Astrocyte of the spinal cord (primary cell): Measurements from ENCODE around the gene ROBO4.
A peak's percentile ranks its signal among the peaks of the same experiment; 100 is the strongest.

Experiments
- DNase-seq: peaks from one replicate; pipeline ENCODE4 v3.0.0; 2011; ENCODE audit warnings: low read depth, low spot score
- H3K4me3 ChIP-seq: 2 replicates; pipeline ENCODE4 v1.5.1; 2011; ENCODE audit warnings: low read depth, mild to moderate bottlenecking, low read length, moderate library complexity
- in situ Hi-C: cut with HindIII; loops from 2 replicates; pipeline ENCODE4 v1.10.0; 2017; ENCODE audit warnings: low sequenced_read_pairs
- TF ChIP-seq, protein P1 (sequence below): IDR thresholded peaks from 2 replicates; pipeline ENCODE4 v1.5.1; 2012; ENCODE audit warnings: low read depth, mild to moderate bottlenecking, low read length, inconsistent platforms

ROBO4 gene

DNA sequence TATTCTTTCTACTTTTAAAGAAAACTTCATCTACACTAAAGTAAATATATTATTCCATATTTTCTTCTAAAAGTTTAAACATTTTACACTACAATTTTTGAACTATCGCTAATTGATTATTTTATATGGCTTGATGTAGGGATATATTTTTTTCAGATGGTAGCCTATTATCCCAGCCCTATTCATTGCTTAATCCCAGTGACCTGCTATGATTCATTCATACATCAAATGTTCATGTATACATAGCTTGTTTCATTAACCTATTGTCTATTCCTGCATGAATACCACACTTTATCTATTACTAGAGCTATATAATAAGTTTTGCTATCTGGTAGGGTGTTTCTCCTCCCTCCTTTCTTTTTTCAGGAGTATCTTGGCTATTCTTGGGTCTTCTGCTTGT is 5.0 kb upstream of the ROBO4 start:
- no peak for DNase-seq
- in situ Hi-C loops, result no loop called here
- TF ChIP-seq, protein P1, sequence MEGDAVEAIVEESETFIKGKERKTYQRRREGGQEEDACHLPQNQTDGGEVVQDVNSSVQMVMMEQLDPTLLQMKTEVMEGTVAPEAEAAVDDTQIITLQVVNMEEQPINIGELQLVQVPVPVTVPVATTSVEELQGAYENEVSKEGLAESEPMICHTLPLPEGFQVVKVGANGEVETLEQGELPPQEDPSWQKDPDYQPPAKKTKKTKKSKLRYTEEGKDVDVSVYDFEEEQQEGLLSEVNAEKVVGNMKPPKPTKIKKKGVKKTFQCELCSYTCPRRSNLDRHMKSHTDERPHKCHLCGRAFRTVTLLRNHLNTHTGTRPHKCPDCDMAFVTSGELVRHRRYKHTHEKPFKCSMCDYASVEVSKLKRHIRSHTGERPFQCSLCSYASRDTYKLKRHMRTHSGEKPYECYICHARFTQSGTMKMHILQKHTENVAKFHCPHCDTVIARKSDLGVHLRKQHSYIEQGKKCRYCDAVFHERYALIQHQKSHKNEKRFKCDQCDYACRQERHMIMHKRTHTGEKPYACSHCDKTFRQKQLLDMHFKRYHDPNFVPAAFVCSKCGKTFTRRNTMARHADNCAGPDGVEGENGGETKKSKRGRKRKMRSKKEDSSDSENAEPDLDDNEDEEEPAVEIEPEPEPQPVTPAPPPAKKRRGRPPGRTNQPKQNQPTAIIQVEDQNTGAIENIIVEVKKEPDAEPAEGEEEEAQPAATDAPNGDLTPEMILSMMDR, result no peak
- H3K4me3 ChIP-seq, result no peak overlapping the region

DNA sequence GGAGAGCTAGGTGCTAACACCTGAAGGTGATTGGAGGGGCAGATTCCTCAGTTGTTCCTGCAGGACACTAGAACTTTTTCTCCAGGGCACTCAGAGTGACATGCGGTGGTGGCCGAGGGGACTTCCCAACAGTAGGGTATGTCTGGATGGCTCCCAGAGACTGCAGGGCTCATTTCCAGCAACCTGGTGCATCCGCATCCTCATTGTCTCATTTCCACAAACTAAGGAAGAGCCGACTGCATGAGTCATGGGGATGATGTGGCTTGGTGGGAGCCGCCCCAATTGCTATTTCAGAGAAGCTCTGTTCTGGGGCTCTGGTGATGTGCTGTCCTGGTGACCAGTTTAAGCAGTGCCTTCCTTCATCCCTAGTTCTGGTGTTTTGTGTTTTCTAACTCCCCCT is 2.8 kb upstream of the ROBO4 start:
- in situ Hi-C loops, result no loop called here
- TF ChIP-seq, protein P1, result no peak
- no peak overlapping the region for H3K4me3 ChIP-seq
- peak; percentile 87 for DNase-seq

DNA sequence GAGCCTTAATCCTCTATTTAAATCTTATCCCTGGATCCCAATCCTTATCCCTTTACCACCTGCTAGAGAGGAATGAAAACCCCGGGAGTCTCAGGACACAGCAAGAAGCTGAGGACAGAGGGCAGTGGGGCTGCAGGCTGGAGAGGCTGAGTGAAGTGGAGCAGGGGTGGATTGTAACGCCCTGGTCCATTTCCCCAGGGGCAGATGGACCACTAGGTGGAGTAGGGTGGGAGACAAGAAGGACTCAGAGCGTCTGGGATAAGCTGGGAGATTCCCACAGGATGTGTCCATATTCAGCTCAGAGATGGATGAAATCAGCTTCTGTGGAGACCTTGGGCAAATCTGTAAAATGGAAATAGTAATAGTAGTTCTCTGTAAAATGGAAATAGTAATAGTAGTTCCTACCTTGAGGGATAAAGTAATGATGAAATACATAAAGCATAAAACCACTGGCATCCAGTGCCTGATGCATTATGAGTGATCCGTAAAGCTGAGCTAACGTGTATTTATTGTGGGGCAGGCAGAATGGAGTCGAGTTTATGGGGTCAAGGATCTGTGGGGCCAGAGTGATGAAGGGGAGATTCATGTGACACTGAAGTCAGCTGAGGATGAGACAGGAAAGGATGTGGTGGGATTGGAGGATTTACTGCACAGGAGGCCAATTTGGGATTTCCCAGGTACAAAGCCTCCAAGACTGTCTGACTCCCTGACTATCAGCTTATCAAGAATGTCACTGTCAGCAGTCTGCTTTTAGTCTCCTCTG is 1.9 kb upstream of the ROBO4 start:
- in situ Hi-C loops, result no loop called here
- DNase-seq, result peak; percentile 14
- H3K4me3 ChIP-seq, result no peak overlapping the region
- TF ChIP-seq, protein P1, result peak; percentile 22

DNA sequence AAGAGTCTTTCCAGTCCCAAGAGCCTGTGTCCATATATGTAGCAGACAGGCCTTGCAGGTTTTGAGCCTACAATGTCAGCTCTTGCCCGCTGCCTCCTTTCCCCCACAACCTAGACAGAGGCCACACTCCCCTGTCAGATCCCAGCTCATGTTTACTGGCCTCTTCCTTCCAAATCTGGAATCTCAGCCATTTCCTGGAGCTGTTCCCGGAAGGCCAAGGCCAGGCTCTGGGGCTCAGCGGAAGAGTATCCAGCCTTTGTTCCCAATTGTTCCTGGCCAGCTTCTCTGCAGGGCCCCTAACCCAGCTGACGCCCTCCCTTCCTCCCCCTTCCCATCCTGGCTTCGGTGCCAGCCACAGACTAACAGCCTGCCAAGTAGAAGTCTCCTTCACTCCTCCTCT is 1.0 kb upstream of the ROBO4 start:
- no peak overlapping the region for H3K4me3 ChIP-seq
- DNase-seq, result no peak
- in situ Hi-C loops, result no loop called here
- TF ChIP-seq, protein P1, result peak; percentile 38

DNA sequence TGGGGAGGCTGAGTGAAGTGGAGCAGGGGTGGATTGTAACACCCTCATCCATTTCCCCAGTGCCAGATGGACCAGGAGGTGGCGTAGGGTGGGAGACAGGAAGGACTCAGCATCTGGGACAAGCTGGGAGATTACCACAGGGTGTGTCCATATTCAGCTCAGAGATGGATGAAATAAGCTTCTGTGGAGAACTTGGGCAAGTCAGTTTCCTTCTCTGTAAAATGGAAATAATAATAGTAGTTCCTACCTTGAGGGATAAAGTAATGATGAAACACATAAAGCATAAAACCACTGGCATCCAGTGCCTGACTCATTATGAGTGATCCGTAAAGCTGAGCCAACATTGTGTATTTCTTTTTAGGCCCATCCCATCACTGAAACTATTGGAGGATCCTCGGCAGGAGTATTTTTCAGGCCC is 607 bp upstream of the ROBO4 start:
- in situ Hi-C loops, result no loop called here
- peak; percentile 94 for DNase-seq
- H3K4me3 ChIP-seq, result no peak overlapping the region
- TF ChIP-seq, protein P1, result peak; percentile 17

DNA sequence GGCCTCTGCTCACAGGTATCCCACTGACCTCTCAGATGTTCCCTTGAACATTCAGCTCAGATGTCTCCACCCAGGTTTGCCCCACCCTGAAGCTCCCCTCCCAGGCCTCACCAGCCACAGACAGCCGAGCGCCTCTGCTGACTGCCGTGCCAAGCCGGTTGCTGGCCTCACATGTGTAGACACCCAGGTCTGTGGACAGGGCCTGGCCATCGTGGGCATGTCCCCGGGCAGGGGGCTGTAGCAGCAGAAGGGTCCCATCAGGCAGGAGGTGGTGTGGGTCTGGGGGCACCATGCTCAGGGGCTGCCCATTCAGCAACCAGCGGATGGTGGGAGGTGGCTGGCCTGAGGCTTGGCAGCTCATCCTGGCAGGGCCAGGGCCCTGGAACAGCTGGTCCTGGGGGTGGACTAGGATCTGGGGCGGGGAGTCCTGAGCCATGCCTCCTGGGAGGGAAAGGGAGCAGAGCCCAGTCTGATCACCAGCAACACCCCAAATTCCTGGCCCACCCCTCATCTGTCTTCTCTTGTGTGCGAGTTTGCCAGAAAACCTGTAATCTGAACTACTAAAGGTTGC is 759 bp downstream of the ROBO4 start:
- in situ Hi-C loops, result no loop called here
- H3K4me3 ChIP-seq, result no peak overlapping the region
- DNase-seq, result no peak

More for the DNA sequence above, 759 bp downstream of the ROBO4 start:
- TF ChIP-seq, protein P1, result no peak
